Trophoblast cell (in vitro differentiated cells and primary cell): ENCODE data around the gene ARIH2.

ENCODE experiments used
- DNase-seq, 2 donors: peaks; one replicate each; pipeline ENCODE4 v3.0.0-alpha.2; 2016
- H2AFZ ChIP-seq: 2 replicates; pipeline ENCODE4 v1.6.1; 2013; ENCODE audit warnings: low read length, moderate library complexity, mild to moderate bottlenecking; ENCODE audit not compliant: insufficient read depth, poor library complexity
- H2AK5ac ChIP-seq: 2 replicates; pipeline ENCODE4 v1.6.1; 2013; ENCODE audit warnings: mild to moderate bottlenecking, low read length
- H2BK120ac ChIP-seq: 2 replicates; pipeline ENCODE4 v1.6.1; 2013; ENCODE audit warnings: low read length, mild to moderate bottlenecking, moderate library complexity; ENCODE audit not compliant: insufficient read depth, poor library complexity
- H2BK12ac ChIP-seq: 2 replicates; pipeline ENCODE4 v1.6.1; 2013; ENCODE audit warnings: mild to moderate bottlenecking, low read length, moderate library complexity
- H2BK5ac ChIP-seq: 2 replicates; pipeline ENCODE4 v1.6.1; 2013; ENCODE audit warnings: low read length, low read depth, moderate library complexity, mild to moderate bottlenecking; ENCODE audit not compliant: poor library complexity
- H3K14ac ChIP-seq: 2 replicates; pipeline ENCODE4 v1.6.1; 2013; ENCODE audit warnings: mild to moderate bottlenecking, low read length
- H3K18ac ChIP-seq: 2 replicates; pipeline ENCODE4 v1.6.1; 2013; ENCODE audit warnings: mild to moderate bottlenecking, low read length
- H3K23ac ChIP-seq: 2 replicates; pipeline ENCODE4 v1.6.1; 2013; ENCODE audit warnings: low read length
- H3K27ac ChIP-seq: 2 replicates; pipeline ENCODE4 v1.5.1; 2013; ENCODE audit warnings: low read depth, mild to moderate bottlenecking, inconsistent platforms, low read length, moderate library complexity
- H3K27me3 ChIP-seq: 2 replicates; pipeline ENCODE4 v1.6.1; 2013; ENCODE audit warnings: inconsistent platforms, mild to moderate bottlenecking, low read length, moderate library complexity; ENCODE audit not compliant: insufficient read depth
- H3K36me3 ChIP-seq, 2 experiments: 1 replicate in 1 of 2; 2 replicates in 1 of 2; pipeline ENCODE4 v1.6.1; 2013; ENCODE audit warnings: low read length in 2 of 2, mild to moderate bottlenecking in 2 of 2, moderate library complexity in 1 of 2; ENCODE audit not compliant: insufficient read depth in 2 of 2, control insufficient read depth in 1 of 2
- H3K4ac ChIP-seq: 2 replicates; pipeline ENCODE4 v1.6.1; 2013; ENCODE audit warnings: low read depth, mild to moderate bottlenecking, low read length, moderate library complexity
- H3K4me1 ChIP-seq, 2 experiments: 1 replicate in 1 of 2; 2 replicates in 1 of 2; pipeline ENCODE4 v1.6.1; 2013; ENCODE audit warnings: low read length in 2 of 2, mild to moderate bottlenecking in 2 of 2, moderate library complexity in 1 of 2; ENCODE audit not compliant: insufficient read depth in 2 of 2, control insufficient read depth in 1 of 2
- H3K4me2 ChIP-seq: 2 replicates; pipeline ENCODE4 v1.6.1; 2013; ENCODE audit warnings: inconsistent platforms, mild to moderate bottlenecking, low read length, moderate library complexity
- H3K4me3 ChIP-seq: 2 replicates; pipeline ENCODE4 v1.5.1; 2013; ENCODE audit warnings: mild to moderate bottlenecking, low read depth, low read length, inconsistent platforms
- H3K79me1 ChIP-seq: one replicate; pipeline ENCODE4 v1.6.1; 2013; ENCODE audit warnings: low read length
- H3K79me2 ChIP-seq: 2 replicates; pipeline ENCODE4 v1.6.1; 2013; ENCODE audit warnings: low read length, mild to moderate bottlenecking; ENCODE audit not compliant: control insufficient read depth, insufficient read depth, poor library complexity
- H3K9ac ChIP-seq: 2 replicates; pipeline ENCODE4 v1.6.1; 2013; ENCODE audit warnings: mild to moderate bottlenecking, low read length
- H3K9me3 ChIP-seq: 2 replicates; pipeline ENCODE4 v1.6.1; 2013; ENCODE audit warnings: low read depth, mild to moderate bottlenecking, control low read depth, inconsistent platforms, low read length; ENCODE audit not compliant: insufficient read depth
- H4K12ac ChIP-seq: 2 replicates; pipeline ENCODE4 v1.6.1; 2013; ENCODE audit warnings: low read depth, mild to moderate bottlenecking, low read length, moderate library complexity
- H4K8ac ChIP-seq: 2 replicates; pipeline ENCODE4 v1.6.1; 2013; ENCODE audit warnings: low read depth, mild to moderate bottlenecking, low read length, moderate library complexity
- H4K91ac ChIP-seq: one replicate; pipeline ENCODE4 v1.6.1; 2013; ENCODE audit warnings: low read depth, mild to moderate bottlenecking, low read length, moderate library complexity
- WGBS: extraction: QIAGEN DNeasy Blood & Tissue Kit; methylation state at CpG from one replicate; pipeline ENCODE4 v1.1.7; 2013; ENCODE audit warnings: missing lambda C conversion rate; ENCODE audit not compliant: insufficient read length, insufficient coverage; ENCODE audit errors: extremely low coverage; 5-methylcytosine and 5-hydroxymethylcytosine counted together

ARIH2 gene

GRCh38 chr3:49005303-49005680 lies 86.7 kb downstream of the ARIH2 start:
- Histone ChIP-seq H3K79me1 (peaks cover 10% of the 10 kb centered on the region), H2AK5ac (no peak overlapping the region), H2AFZ (no peak overlapping the region), H3K4me3 (no peak overlapping the region), H3K4me2 (no peak overlapping the region), H3K4me1 (peaks cover 13% of the 10 kb centered on the region in 2 experiments), H2BK5ac (no peak overlapping the region), H4K12ac (no peak overlapping the region), H2BK120ac (no peak overlapping the region), H3K36me3 (peaks cover 0 to 2% of the 10 kb centered on the region in 2 experiments), H3K18ac (no peak overlapping the region), H4K8ac (no peak overlapping the region), H3K27me3 (no peaks in the 10 kb centered on the region), H3K9me3 (no peaks in the 10 kb centered on the region), H4K91ac (no peak overlapping the region), H3K79me2 (peaks cover 14% of the 10 kb centered on the region), H3K14ac (no peak overlapping the region), H3K9ac (no peak overlapping the region), H3K23ac (no peak overlapping the region), H3K27ac (no peak overlapping the region), H3K4ac (no peak overlapping the region), H2BK12ac (no peak overlapping the region)
- DNase-seq: no peak
- WGBS: no CpG with 5 or more reads among the region's 3 CpGs

- peaks cover 10% of the 10 kb centered on the region for H3K79me1 ChIP-seq
- H4K8ac ChIP-seq: peak overlapping the region; percentile 93
- peaks cover 13% of the 10 kb centered on the region in 2 experiments for H3K4me1 ChIP-seq
- H3K18ac ChIP-seq: no peak overlapping the region
- peak overlapping the region; percentile 89 for H4K91ac ChIP-seq
- no peak overlapping the region for H3K27ac ChIP-seq
- no peak overlapping the region for H3K4me2 ChIP-seq
- no peak overlapping the region for H3K23ac ChIP-seq
- H3K9me3 ChIP-seq: no peaks in the 10 kb centered on the region
- WGBS: no CpG with 5 or more reads among the region's 5 CpGs
- peak overlapping the region; percentile 89 for H2AK5ac ChIP-seq
- H3K4me3 ChIP-seq: no peak overlapping the region
- peak overlapping the region; percentile 90 for H4K12ac ChIP-seq
- no peak overlapping the region for H2BK120ac ChIP-seq
- H3K79me2 ChIP-seq: peaks cover 14% of the 10 kb centered on the region
- H2AFZ ChIP-seq: no peak overlapping the region
- no peaks in the 10 kb centered on the region for H3K27me3 ChIP-seq
- H2BK12ac ChIP-seq: no peak overlapping the region
- no peak overlapping the region for H3K9ac ChIP-seq
- no peak for DNase-seq
- H3K4ac ChIP-seq: no peak overlapping the region
- no peak overlapping the region for H3K14ac ChIP-seq
- peaks cover 0 to 2% of the 10 kb centered on the region in 2 experiments for H3K36me3 ChIP-seq
- no peak overlapping the region for H2BK5ac ChIP-seq
Measured at GRCh38 chr3:49005998-49006397, 87.4 kb downstream of the ARIH2 start.

- H2AFZ ChIP-seq: peak overlapping the region; percentile 77
- no peak overlapping the region for H3K27ac ChIP-seq
- peak in 1 of 2 donors; percentile 14 for DNase-seq
- peaks cover 10% of the 10 kb centered on the region for H3K79me1 ChIP-seq
- H3K4me3 ChIP-seq: peak overlapping the region; percentile 90
- peak overlapping the region; percentile 70 for H3K4ac ChIP-seq
- H2BK12ac ChIP-seq: no peak overlapping the region
- H3K27me3 ChIP-seq: no peaks in the 10 kb centered on the region
- peak overlapping the region; percentile 47 for H2BK5ac ChIP-seq
- peaks cover 14% of the 10 kb centered on the region for H3K79me2 ChIP-seq
- H4K91ac ChIP-seq: peak overlapping the region; percentile 89
- peak overlapping the region; percentile 53 for H2BK120ac ChIP-seq
- no peaks in the 10 kb centered on the region for H3K9me3 ChIP-seq
- peaks cover 4 to 5% of the 10 kb centered on the region in 2 experiments for H3K36me3 ChIP-seq
- H4K8ac ChIP-seq: peak overlapping the region; percentile 93
- H3K18ac ChIP-seq: peak overlapping the region; percentile 63
- H3K4me2 ChIP-seq: peak overlapping the region; percentile 77
- H2AK5ac ChIP-seq: peak overlapping the region; percentile 89
- H3K4me1 ChIP-seq: peaks cover 13% of the 10 kb centered on the region in 2 experiments
- no peak overlapping the region for H3K23ac ChIP-seq
- H4K12ac ChIP-seq: peak overlapping the region; percentile 90
- H3K9ac ChIP-seq: peak overlapping the region; percentile 88
- no CpG with 5 or more reads among the region's 32 CpGs for WGBS
- H3K14ac ChIP-seq: peak overlapping the region; percentile 68
Measured at GRCh38 chr3:49006408-49007067, 87.9 kb downstream of the ARIH2 start.

GRCh38 chr3:49007068-49007770 lies 88.6 kb downstream of the ARIH2 start, which contains the start of gene WDR6:
Gene WDR6 (plus strand): TSS chr3:49007391. CDS start chr3:49007432, 41 bp downstream.
- peak within 1 kb of the TSS; percentile 95 for H3K4ac ChIP-seq
- H4K91ac ChIP-seq: peak within 1 kb of the TSS; percentile 98
- H3K9ac ChIP-seq: peak within 1 kb of the TSS; percentile 96
- H2BK5ac ChIP-seq: peak within 1 kb of the TSS; percentile 80
- H3K4me3 ChIP-seq: peak within 1 kb of the TSS; percentile 90
- WGBS: no CpG with 5 or more reads among the region's 65 CpGs
- no peak within 1 kb of the TSS for H2BK12ac ChIP-seq
- peak within 1 kb of the TSS; percentile 80 for H2AFZ ChIP-seq
- H3K4me2 ChIP-seq: peak within 1 kb of the TSS; percentile 77
- peak within 1 kb of the TSS; percentile 89 for H2AK5ac ChIP-seq
- no peak within 1 kb of the TSS for H3K23ac ChIP-seq
- H3K79me2 ChIP-seq: peaks cover 14% of the 10 kb centered on the region
- H2BK120ac ChIP-seq: peak within 1 kb of the TSS; percentile 62
- no peaks in the 10 kb centered on the region for H3K9me3 ChIP-seq
- H3K79me1 ChIP-seq: peaks cover 10% of the 10 kb centered on the region
- H3K18ac ChIP-seq: peak within 1 kb of the TSS; percentile 99
- H3K4me1 ChIP-seq: peaks cover 13% of the 10 kb centered on the region in 2 experiments
- H3K14ac ChIP-seq: peak within 1 kb of the TSS; percentile 93
- H4K8ac ChIP-seq: peak within 1 kb of the TSS; percentile 95
- peak within 1 kb of the TSS; percentile 80 for H3K27ac ChIP-seq
- peak; percentile 98 to 99 for DNase-seq
- H3K27me3 ChIP-seq: no peaks in the 10 kb centered on the region
- peaks cover 11% of the 10 kb centered on the region in 2 experiments for H3K36me3 ChIP-seq
- peak within 1 kb of the TSS; percentile 90 for H4K12ac ChIP-seq
